HepG2 (cell line): ENCODE data around the gene HSPB6. TPM values are rescaled to one million over a fixed set of nuclear protein-coding genes. Genes with fewer than 3 reads are reported as not detected.

Source experiments
- ATAC-seq: fragments of 200-7000 bp; cut with Tn5 transposase; 3 replicates; pipeline ENCODE4 v1.9.1; 2020; ENCODE audit warnings: mild to moderate bottlenecking, moderate library complexity
- BruUV-seq: library from RNA; stranded (reverse); fragments of 400-500 nt; replicated peaks from 2 replicates; lab custom pipeline; 2021; lab: Mats Ljungman, UMichigan
- CTCF ChIA-PET: fragments of 300-600 bp; formaldehyde crosslinking; extraction: SDS; loops from one replicate; lab custom pipeline; 2021; ENCODE audit warnings: low total read pairs, inconsistent platforms, low intra/inter-chr PET ratio; lab: Yijun Ruan, JAX
- POLR2A ChIA-PET: fragments of 350-600 bp; sonication (Branson Sonifier 250); formaldehyde crosslinking; loops from one replicate; lab custom pipeline; 2020; ENCODE audit warnings: antibody characterized with exemption, inconsistent platforms; lab: Yijun Ruan, JAX
- DNase-seq: peaks from one replicate; pipeline ENCODE4 v3.0.0-alpha.2; 2015; ENCODE audit warnings: low spot score
- FAIRE-seq: peaks from 3 replicates; lab custom pipeline; 2011; peaks lifted over from hg19 to GRCh38; lab: Jason Lieb, UNC
- H2AFZ ChIP-seq: one replicate; pipeline ENCODE4 v1.6.1; 2011; ENCODE audit warnings: low read length, inconsistent platforms
- H3K27ac ChIP-seq: fragments of 300-600 bp; 3 replicates; pipeline ENCODE4 v1.8.0; 2011; ENCODE audit warnings: mixed run types, mild to moderate bottlenecking, mixed read lengths, low read length, inconsistent platforms; ENCODE audit not compliant: insufficient read depth; ENCODE audit errors: extremely low read length
- H3K27me3 ChIP-seq, 2 experiments: fragments of 200-600 bp in 1 of 2; 2 replicates in 1 of 2; 3 replicates in 1 of 2; pipeline versions ENCODE4 v1.6.0 to v1.8.0; 2011; ENCODE audit warnings: low read length in 2 of 2, mild to moderate bottlenecking in 2 of 2, moderate library complexity in 2 of 2, inconsistent platforms in 1 of 2; ENCODE audit not compliant: insufficient read depth in 2 of 2, control insufficient read depth in 1 of 2
- H3K36me3 ChIP-seq, 2 experiments: fragments of 200-600 bp in 1 of 2; replicated peaks in 1 of 2; 2 replicates in 1 of 2; 3 replicates in 1 of 2; pipeline versions ENCODE4 v1.5.1 to v1.8.0; 2011; ENCODE audit warnings: low read length in 2 of 2, inconsistent platforms in 1 of 2; ENCODE audit not compliant: insufficient read depth in 2 of 2, control insufficient read depth in 1 of 2
- H3K4me1 ChIP-seq: 2 replicates; pipeline ENCODE4 v1.5.1; 2012; ENCODE audit warnings: low read length, inconsistent platforms; ENCODE audit not compliant: insufficient read depth
- H3K4me2 ChIP-seq: 2 replicates; pipeline ENCODE4 v1.6.0; 2011; ENCODE audit warnings: low read depth, low read length, inconsistent platforms
- H3K4me3 ChIP-seq, 3 experiments: fragments of 200-600 bp in 1 of 3; sonication (generic), shearing (Covaris generic) in 1 of 3; replicated peaks in 1 of 3; 2 replicates each; pipeline ENCODE4 v1.5.1; 2011 to 2016; ENCODE audit warnings: low read length in 3 of 3, inconsistent platforms in 2 of 3, low read depth in 2 of 3, mild to moderate bottlenecking in 2 of 3, control low read depth in 1 of 3, mixed read lengths in 1 of 3; ENCODE audit not compliant: insufficient read depth in 1 of 3
- H3K79me2 ChIP-seq: one replicate; pipeline ENCODE4 v1.6.1; 2011; ENCODE audit warnings: low read length, inconsistent platforms; ENCODE audit not compliant: insufficient read depth
- H3K9ac ChIP-seq: 2 replicates; pipeline ENCODE4 v1.6.0; 2011; ENCODE audit warnings: mild to moderate bottlenecking, low read depth, low read length, inconsistent platforms; ENCODE audit not compliant: insufficient read depth
- H3K9me3 ChIP-seq: 2 replicates; pipeline ENCODE4 v1.5.1; 2012; ENCODE audit warnings: mild to moderate bottlenecking, low read length
- H4K20me1 ChIP-seq: 2 replicates; pipeline ENCODE4 v1.6.0; 2011; ENCODE audit warnings: inconsistent platforms, mild to moderate bottlenecking, low read length, moderate library complexity; ENCODE audit not compliant: insufficient read depth
- CAMTA2 ChIP-seq: sonication (generic); formaldehyde crosslinking; IDR thresholded peaks from 2 replicates; pipeline ENCODE4 v1.4.0; 2020; ENCODE audit warnings: mild to moderate bottlenecking, missing genetic modification reagents, borderline replicate concordance
- JDP2 ChIP-seq: sonication (generic); formaldehyde crosslinking; IDR thresholded peaks from 2 replicates; pipeline ENCODE4 v1.8.1; 2022; ENCODE audit warnings: missing genetic modification reagents, borderline replicate concordance
- MEIS2 ChIP-seq: sonication (generic); formaldehyde crosslinking; IDR thresholded peaks from 2 replicates; pipeline ENCODE4 v1.9.0; 2021; ENCODE audit warnings: mild to moderate bottlenecking, missing genetic modification reagents
- NFYB ChIP-seq: sonication (generic); formaldehyde crosslinking; IDR thresholded peaks from 2 replicates; pipeline ENCODE4 v1.4.0; 2020; ENCODE audit warnings: missing genetic modification reagents
- SP5 ChIP-seq: IDR thresholded peaks from 2 replicates; pipeline ENCODE4 v1.6.1; 2016; ENCODE audit warnings: low read depth, borderline replicate concordance
- TBX3 ChIP-seq: fragments of 450-650 bp; IDR thresholded peaks from 2 replicates; pipeline ENCODE4 v1.6.1; 2017; ENCODE audit warnings: antibody characterized with exemption, mild to moderate bottlenecking, inconsistent platforms, borderline replicate concordance
- XRCC5 ChIP-seq: fragments of 200-400 bp; formaldehyde crosslinking; optimal IDR thresholded peaks from 2 replicates; pipeline ENCODE3; 2017; ENCODE audit warnings: mild to moderate bottlenecking, low read length
- ZBTB1 ChIP-seq: sonication (generic); formaldehyde crosslinking; IDR thresholded peaks from 2 replicates; pipeline ENCODE4 v1.4.0; 2020; ENCODE audit warnings: missing genetic modification reagents, borderline replicate concordance
- ZBTB4 ChIP-seq: sonication (generic); formaldehyde crosslinking; IDR thresholded peaks from 2 replicates; pipeline ENCODE4 v1.4.0; 2020; ENCODE audit warnings: missing genetic modification reagents, mild to moderate bottlenecking, borderline replicate concordance
- ZFP36L2 ChIP-seq: sonication (generic); formaldehyde crosslinking; IDR thresholded peaks from 2 replicates; pipeline ENCODE4 v1.4.0; 2020; ENCODE audit warnings: missing genetic modification reagents
- ZNF274 ChIP-seq: sonication (generic); formaldehyde crosslinking; IDR thresholded peaks from 2 replicates; pipeline ENCODE4 v1.5.1; 2020; ENCODE audit warnings: mild to moderate bottlenecking, missing genetic modification reagents
- ZNF460 ChIP-seq: sonication (generic); formaldehyde crosslinking; IDR thresholded peaks from 2 replicates; pipeline ENCODE4 v1.5.1; 2020; ENCODE audit warnings: missing genetic modification reagents, mild to moderate bottlenecking, borderline replicate concordance
- ZNF550 ChIP-seq: sonication (generic); formaldehyde crosslinking; IDR thresholded peaks from 2 replicates; pipeline ENCODE4 v1.4.0; 2020; ENCODE audit warnings: mild to moderate bottlenecking, missing genetic modification reagents, borderline replicate concordance
- ZNF574 ChIP-seq: sonication (generic); formaldehyde crosslinking; IDR thresholded peaks from 2 replicates; pipeline ENCODE4 v1.4.0; 2020; ENCODE audit warnings: missing genetic modification reagents
- ZNF761 ChIP-seq: sonication (generic); formaldehyde crosslinking; conservative IDR thresholded peaks from 2 replicates; pipeline ENCODE4 v1.4.0; 2020; ENCODE audit warnings: mild to moderate bottlenecking, missing genetic modification reagents
- ZNF780A ChIP-seq: sonication (generic); formaldehyde crosslinking; IDR thresholded peaks from 2 replicates; pipeline ENCODE4 v1.8.0; 2022; ENCODE audit warnings: mild to moderate bottlenecking, missing genetic modification reagents, moderate library complexity
- ZNF839 ChIP-seq: sonication (generic); formaldehyde crosslinking; IDR thresholded peaks from 2 replicates; pipeline ENCODE4 v1.4.0; 2020; ENCODE audit warnings: missing genetic modification reagents, mild to moderate bottlenecking, borderline replicate concordance
- WGBS: methylation state at CpG from one replicate; pipeline ENCODE4 v1.1.6; 2017; ENCODE audit warnings: low lambda C conversion rate; 5-methylcytosine and 5-hydroxymethylcytosine counted together
- in situ Hi-C: cut with HindIII; loops from 2 replicates; pipeline ENCODE4 v1.10.0; 2017; ENCODE audit warnings: low pct_unique_long_range_greater_than_20kb; ENCODE audit not compliant: extremely low pct_ligation_motif_present
- intact Hi-C: fragments of 100-400 bp; cut with micrococcal nuclease; formaldehyde crosslinking; loops from one replicate; pipeline ENCODE4 v1.10.0; 2022; ENCODE audit not compliant: unreplicated experiment
- polyA plus RNA-seq, 8 experiments: library from polyadenylated mRNA; depleted of rRNA in 3 of 8; stranded (reverse) in 7 of 8; unstranded in 1 of 8; fragments of >200 nt; fragmentation: Illumina TruSeq in 4 of 8; extraction: Trizol in 4 of 8; gene quantifications; 2 replicates each; pipeline versions ENCODE4 v1.2.1 to v1.2.3, GENCODE V29; 2011 to 2016; ENCODE audit warnings: low read depth in 4 of 8, missing spikeins in 1 of 8, mixed read lengths in 1 of 8; ENCODE audit not compliant: insufficient read depth in 1 of 8
- total RNA-seq, 5 experiments: library from RNA; depleted of rRNA; stranded (reverse); fragments of >200 nt; fragmentation: Illumina TruSeq; extraction: Trizol; gene quantifications; 2 replicates each; pipeline ENCODE4 v1.2.3, GENCODE V29; 2016; ENCODE audit warnings: low read depth in 1 of 5

Gene HSPB6
- total and polyA plus RNA-seq, 2 of the 13 experiments (the other 11 are each of a cell fraction or from before 2014, with no cell fraction given), result 0.18 TPM; not detected in 1

GRCh38 chr19:35715981-35716800 is 40.6 kb downstream of the HSPB6 start:
- Histone ChIP-seq H2AFZ (peak overlapping the region; percentile 12), H4K20me1 (peaks cover 8% of the 10 kb centered on the region), H3K4me2 (peak overlapping the region; percentile 96), H3K4me1 (peaks cover 34% of the 10 kb centered on the region), H3K27ac (peak overlapping the region; percentile 78), H3K9ac (peak overlapping the region; percentile 81), H3K4me3 (peak overlapping the region; percentile 69 to 91 (median 81)), H3K36me3 (peaks cover 2 to 7% of the 10 kb centered on the region in 2 experiments; a peak in 3 of 5 replicates), H3K9me3 (no peaks in the 10 kb centered on the region), H3K27me3 (no peaks in the 10 kb centered on the region), H3K79me2 (peaks cover 21% of the 10 kb centered on the region)
- ChIA-PET CTCF (interaction anchor here (1.4 to 7.0 kb wide), 5 partner anchors 14 to 216 kb away, joined by 3 to 201 read pairs (median 8); no protein-coding TSS in a partner anchor), POLR2A (interaction anchor here (5.0 kb wide), 1 partner anchor 13 kb away, joined by 23 read pairs; no protein-coding TSS in a partner anchor)
- ATAC-seq, result peak; percentile 55
- in situ Hi-C loops, result loop anchor here (5.0 kb wide), 1 partner anchor 169 kb away; the partner anchor contains the start of gene TMEM147
- 2% methylated on average over 40 of the region's 52 CpGs for WGBS
- no peak for FAIRE-seq
- DNase-seq, result peak; percentile 32
- no TSS peak for BruUV-seq
- intact Hi-C loops, result loop anchor here (1.0 kb wide), 1 partner anchor 22 kb away; no protein-coding TSS in a partner anchor
- TF ChIP-seq NFYB (CRISPR knock-in tag) (0 out of 2 replicates have a peak, but pooled peaks have one; percentile 4), ZBTB1 (CRISPR knock-in tag) (no peak), XRCC5 (no peak), ZNF550 (CRISPR knock-in tag) (no peak), MEIS2 (CRISPR knock-in tag) (no peak; the same call in 1 of the 2 replicates), ZNF274 (0 out of 2 replicates have a peak, but pooled peaks have one; percentile 56), ZBTB4 (CRISPR knock-in tag) (peak; percentile 66; the same call in 1 of the 2 replicates), CAMTA2 (CRISPR knock-in tag) (no peak), ZNF839 (CRISPR knock-in tag) (no peak), ZFP36L2 (no peak), TBX3 (no peak), ZNF761 (CRISPR knock-in tag) (peak; percentile 84), JDP2 (no peak), ZNF460 (CRISPR knock-in tag) (no peak), ZNF780A (CRISPR knock-in tag) (0 out of 2 replicates have a peak, but pooled peaks have one; percentile 83), SP5 (no peak), ZNF574 (no peak; the same call in 1 of the 2 replicates)
